GM21737 (cell line): ENCODE results near the gene ISG15.

ENCODE experiments used
- ATAC-seq: cut with Tn5 transposase; IDR thresholded peaks from one replicate; pipeline ENCODE4 v1.9.1; 2021; ENCODE audit warnings: mild to moderate bottlenecking, moderate library complexity; ENCODE audit not compliant: unreplicated experiment

Gene ISG15

DNA sequence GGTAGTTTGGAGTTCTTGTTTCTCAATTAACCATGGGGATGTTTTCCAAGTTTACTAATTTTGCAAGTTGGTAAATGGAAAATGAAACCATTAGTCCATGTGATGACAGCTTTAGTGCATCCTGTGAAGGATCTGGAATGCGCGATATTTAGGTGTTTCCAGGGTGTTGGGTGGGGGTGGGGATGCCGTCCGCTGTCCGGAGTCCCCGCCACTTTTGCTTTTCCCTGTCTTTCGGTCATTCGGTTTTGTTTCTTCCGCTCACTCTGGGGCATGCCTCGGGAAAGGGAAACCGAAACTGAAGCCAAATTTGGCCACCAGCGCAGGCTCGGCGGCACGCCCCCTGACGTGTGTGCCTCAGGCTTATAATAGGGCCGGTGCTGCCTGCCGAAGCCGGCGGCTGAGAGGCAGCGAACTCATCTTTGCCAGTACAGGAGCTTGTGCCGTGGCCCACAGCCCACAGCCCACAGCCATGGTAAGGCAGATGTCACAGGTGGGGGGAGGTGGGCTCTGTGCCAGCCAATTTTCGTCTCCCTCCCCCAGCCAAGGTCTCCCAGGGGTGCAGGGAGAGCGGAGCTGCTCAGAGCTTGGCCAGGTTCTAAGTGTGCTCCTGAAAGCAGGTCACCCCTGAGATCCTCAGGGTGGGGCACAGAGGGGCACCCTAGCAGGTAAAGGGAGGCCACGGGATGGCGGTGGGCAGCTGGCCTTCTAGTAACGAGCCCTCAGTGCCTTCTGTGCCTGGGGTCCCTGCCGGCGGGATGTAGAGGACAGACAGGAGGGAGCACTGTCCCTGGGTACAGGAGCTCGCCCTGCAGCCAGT, at the start of gene ISG15:
TSS of gene ISG15 (plus strand) at position 393 of the 817 bp plus-strand sequence. CDS start at position 470, 77 bp downstream.
- ATAC-seq = peak; percentile 80

DNA sequence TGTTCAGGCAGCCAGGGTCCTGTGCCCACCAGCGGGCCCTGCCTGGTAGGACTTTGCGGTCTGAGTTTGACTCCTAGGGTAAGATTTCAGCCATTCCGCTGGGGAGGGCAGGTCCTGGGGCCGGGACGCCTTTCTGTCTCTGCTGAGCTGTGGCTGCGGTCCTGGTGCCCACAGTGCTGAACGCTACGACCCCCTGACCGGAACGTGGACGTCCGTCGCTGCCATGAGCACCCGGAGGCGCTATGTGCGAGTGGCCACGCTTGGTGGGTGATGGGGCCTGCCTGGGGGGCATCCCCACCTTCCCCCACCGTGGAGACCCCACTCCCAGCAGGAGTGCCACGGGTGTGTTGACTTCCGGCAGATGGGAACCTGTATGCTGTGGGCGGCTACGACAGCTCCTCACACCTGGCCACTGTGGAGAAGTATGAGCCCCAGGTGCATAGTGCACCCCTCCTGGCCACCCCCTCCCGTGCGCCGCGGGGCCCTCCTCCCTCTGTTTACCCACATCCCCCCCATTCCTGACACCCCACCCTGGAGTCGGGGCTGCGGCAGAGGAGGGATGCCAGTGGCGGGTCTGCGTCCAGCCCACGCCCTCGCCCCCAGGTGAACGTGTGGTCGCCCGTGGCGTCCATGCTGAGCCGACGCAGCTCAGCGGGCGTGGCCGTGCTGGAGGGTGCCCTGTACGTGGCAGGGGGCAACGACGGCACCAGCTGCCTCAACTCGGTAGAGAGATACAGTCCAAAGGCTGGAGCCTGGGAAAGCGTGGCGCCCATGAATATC, 49.4 kb upstream of the ISG15 start:
- ATAC-seq = no peak

DNA sequence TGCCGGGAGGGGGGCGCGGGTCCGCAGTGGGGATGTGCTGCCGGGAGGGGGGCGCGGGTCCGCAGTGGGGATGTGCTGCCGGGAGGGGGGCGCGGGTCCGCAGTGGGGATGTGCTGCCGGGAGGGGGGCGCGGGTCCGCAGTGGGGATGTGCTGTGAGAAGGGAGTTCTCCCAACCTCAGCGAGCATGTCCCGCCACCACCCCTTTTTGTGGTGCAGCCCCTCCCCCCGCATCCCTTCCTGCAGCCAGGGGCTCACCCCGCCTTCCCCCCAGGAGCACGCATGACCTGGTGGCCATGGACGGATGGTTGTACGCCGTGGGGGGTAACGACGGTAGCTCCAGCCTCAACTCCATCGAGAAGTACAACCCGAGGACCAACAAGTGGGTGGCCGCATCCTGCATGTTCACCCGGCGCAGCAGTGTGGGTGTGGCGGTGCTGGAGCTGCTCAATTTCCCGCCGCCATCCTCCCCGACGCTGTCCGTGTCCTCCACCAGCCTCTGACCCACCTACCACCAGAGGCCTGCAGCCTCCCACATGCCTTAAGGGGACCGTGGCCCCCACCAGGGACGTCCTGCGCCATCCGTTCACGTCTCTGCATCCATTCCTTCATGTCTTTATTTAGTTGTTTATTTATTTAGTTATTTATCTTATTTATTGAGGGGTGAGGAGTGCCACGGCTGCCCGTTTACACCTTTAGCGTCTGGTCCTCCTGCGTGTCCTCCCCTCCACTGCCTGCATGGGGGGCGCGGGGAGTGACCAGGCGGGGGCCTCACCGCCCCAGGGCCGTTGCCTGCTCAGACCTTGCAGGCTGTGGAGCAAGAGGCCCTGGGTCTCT, 48.4 kb upstream of the ISG15 start:
- ATAC-seq = no peak

DNA sequence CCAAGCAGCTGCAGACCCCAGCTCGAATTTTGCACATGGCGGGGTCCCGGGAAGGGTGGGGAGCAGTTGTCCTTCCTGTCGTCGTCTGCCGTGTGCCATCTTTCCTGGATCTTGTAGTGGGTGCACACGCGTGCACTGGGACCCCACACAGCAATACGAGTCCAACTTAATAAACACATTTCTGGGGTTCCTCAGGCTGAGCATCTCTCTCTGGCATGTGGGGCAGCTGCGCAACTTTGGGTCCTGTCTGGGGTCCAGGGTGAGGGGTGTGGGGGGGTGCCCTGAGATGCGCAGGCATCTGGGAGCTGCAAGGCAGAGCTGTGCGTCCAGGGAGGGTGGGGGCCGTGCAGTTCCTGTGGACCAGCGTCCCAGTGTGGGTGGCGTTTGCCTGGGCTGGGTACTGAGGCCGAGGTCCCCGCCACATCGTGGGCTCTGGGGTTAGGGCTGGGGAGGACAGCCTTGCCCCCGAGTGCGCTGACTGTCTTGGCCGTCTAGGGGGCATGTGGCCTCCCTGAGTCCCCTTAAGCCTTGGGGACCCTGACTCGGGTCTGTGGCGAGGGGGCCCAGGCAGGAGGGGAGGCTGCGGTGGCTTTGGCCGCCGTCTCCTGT, 47.7 kb upstream of the ISG15 start:
- ATAC-seq = no peak

GRCh38 chr1:966135-966703, 47.1 kb upstream of the ISG15 start, which contains the start of gene PLEKHN1:
Gene PLEKHN1 (plus strand): TSS chr1:966482. CDS start chr1:966532, 50 bp downstream.
- ATAC-seq = peak; percentile 19

GRCh38 chr1:966704-967300, 46.5 kb upstream of the ISG15 start:
- ATAC-seq = peak; percentile 55

DNA sequence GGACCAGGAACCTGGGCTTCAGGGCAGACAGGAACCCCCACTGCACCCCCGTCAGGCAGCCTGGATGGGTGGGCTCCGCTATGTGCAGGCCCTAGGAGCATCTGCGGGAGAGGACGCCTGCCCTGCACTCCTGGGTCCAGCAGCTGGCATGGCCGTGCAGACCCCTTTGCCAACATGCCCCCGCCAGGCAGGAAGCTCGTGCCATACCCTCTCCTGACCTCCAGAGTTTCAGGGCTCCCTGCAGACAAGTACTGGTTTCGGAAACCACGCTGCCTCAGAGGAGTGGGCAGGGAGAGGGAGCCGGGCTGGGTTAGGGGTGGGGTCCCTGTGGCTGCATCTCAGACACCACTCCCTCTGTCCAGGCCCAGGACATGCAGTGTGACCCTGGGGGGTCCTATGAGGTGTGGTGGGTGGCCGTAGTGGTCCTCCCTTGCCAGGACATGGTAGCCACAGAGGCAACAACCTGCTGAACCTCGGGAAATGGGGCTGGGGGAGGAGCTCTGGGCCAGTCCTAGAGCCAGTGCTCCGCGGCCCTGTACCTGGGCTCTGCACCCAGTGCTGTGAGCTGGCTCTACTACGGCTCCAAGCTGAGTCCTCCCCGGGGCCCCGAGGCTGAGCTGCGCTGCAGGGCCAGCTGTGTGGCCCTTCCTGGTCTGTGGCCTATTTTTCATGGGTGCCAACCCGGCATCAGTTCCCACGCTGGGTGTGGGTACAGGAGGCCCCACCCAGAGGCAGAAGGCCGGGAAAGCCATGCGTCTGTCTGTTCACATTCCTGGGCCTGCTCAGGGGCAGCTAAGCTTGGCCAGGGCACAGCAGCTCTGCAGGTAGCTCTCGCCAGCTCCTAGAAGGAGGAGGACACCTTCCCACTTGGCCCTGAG, 45.6 kb upstream of the ISG15 start:
- no peak for ATAC-seq

DNA sequence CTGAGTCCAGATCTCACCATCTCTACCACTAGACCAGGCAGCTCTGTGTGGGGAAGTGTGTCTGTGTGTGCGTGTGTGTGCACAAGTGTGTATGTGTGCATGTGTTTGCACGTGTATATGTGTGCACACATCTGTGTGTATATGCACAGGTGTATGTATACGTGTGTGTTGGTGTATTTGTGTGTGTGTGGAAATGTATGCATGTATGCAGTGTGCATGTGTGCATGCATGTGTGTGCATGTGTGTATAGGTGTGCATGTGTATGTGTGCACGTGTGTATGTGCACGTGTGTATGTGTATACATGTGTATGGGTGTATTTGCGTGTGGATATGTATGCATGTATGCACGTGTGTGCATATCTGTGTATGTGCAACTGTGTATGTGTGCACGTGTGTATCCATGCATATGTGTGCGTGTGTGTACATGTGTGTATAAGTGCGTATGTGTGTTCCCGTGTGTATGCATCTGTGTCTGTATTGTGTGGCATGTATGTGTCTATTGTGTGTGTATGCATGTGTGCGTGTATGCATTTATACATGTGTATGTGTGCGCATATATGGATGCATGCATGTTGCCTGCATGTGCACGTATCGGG, 43.9 kb upstream of the ISG15 start:
- ATAC-seq = no peak

GRCh38 chr1:970242-970972, 42.9 kb upstream of the ISG15 start:
- no peak for ATAC-seq

GRCh38 chr1:970973-971730, 42.1 kb upstream of the ISG15 start:
- no peak for ATAC-seq

DNA sequence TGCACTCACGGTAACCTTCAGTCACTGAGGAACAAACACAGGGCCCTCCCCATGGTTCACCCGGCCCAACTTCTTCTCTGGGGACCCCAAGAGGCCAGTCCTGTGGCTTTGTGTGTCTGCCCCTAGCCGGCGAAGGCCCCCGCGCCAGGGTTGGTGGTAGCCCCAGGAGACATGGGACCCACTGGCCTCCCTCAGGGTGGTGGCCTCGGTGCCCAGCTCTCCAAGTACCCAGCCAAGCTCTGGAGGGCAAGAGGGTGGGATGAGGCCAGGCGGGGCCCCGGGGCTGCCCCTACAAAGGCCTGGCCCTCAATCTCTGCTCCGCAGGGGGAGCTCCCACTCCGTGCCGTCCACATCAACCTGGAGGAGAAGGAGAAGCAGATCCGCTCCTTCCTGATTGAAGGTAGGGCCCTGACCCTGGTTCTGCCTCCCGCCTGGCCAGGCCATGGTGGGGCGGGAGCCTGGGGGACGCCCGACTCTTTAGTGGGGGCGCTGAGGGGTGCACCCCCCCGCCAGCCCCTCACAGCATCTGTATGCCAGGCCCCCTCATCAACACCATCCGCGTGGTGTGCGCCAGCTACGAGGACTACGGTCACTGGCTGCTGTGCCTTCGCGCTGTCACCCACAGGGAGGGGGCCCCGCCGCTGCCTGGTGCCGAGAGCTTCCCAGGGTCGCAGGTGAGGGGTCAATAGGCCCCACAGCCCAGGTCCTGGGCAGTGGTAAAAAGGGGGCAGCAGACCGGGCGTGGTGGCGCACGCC, 41.4 kb upstream of the ISG15 start:
- no peak for ATAC-seq

- ATAC-seq = no peak
These were observed 40.4 kb upstream of the ISG15 start for GRCh38 chr1:972726-973458.

DNA sequence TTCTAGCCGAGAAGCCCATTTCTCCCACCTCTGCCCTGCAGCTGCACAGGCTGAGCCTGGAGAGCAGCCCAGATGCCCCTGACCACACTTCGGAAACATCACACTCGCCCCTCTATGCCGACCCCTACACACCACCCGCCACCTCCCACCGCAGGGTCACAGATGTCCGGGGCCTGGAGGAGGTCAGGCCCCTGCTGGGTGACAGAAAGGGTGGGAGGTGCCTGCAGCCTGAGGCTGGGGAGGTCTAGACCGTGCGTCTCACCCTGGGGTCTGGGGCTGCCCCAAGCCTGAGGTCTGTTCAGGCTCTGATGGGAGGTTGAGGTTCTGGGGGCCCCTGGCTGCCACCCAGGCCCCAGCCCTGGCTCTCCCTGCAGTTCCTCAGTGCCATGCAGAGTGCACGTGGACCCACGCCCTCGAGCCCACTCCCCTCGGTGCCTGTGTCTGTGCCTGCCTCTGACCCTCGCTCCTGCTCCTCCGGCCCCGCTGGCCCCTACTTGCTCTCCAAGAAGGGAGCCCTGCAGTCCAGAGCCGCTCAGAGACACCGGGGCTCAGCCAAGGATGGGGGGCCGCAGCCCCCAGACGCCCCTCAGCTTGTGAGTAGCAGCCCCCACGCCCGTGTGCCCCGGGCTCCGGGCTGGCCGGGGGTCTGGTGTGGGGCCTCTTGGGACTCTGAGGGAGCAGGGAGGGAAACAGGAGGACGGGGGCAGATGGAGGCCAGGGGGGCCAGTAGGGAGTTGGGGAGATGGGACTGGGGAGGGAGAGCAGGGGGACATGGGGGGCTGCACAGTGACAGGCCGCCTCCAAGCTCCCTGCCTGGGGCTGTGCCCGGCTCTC, 39.6 kb upstream of the ISG15 start:
- no peak for ATAC-seq

- no peak for ATAC-seq
These were observed 39.0 kb upstream of the ISG15 start for GRCh38 chr1:974293-974640.
